ENCODE data around the gene PLCZ1. TPM values are rescaled to one million over a fixed set of nuclear protein-coding genes. Genes with fewer than 3 reads are reported as not detected.

The PLCZ1 gene
- total and polyA plus RNA-seq, 11 donors: 0.42 to 0.61 TPM; not detected in 9

DNA sequence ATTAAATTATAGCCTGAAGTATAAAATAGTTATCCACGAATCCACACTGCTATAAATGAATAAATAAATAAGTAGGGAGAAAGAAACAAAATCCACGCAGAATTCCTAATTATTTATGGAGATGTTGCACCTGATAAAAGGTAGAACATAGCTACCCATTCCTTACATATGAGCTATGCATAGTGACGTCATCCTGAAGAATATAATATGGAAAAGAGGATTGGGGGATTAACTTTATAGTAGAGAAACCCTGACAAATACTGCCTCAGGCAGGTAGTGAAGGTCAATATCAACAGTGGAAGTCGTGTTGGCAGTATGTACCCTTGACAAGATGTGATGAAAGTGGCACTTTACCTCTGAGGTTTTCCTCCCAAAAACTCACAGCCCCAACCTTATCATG lies 82.5 kb downstream of the PLCZ1 start:
- WGBS, 4 donors: 77 to 81% (median 79%) methylated on average over 4 of the region's 4 CpGs
- no peaks in the 10 kb centered on the region for H3K27me3 ChIP-seq
- H3K4me1 ChIP-seq: no peaks in the 10 kb centered on the region

DNA sequence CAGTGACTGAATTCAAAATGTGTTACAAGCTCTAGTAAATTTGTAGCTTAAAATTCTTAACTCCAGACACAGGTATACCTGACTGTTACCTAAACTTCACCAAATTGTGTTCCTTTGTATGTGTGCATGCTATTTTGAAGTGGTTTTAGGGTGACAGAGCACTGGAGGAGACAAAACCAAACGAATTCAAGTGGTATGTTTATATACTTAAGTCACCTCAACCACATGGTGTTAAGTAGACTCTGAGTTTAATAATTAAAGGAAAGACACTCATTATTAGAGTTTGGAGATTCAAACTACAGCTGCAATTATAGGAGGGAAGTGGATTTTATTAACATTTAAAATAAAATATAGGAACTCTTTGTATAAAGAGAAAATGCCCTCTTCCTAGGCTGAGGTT lies 84.3 kb downstream of the PLCZ1 start:
- WGBS, 4 donors: 49 to 68% (median 56%) methylated on average over 1 of the region's 1 CpG
- Histone ChIP-seq H3K4me3 (no peak overlapping the region), H3K36me3 (no peaks in the 10 kb centered on the region), H3K9me3 (peaks cover 0 to 16% (median 0%) of the 10 kb centered on the region in 12 donors), H3K4me1 (no peaks in the 10 kb centered on the region), H3K27ac (no peak overlapping the region), H3K27me3 (no peaks in the 10 kb centered on the region)
- TF ChIP-seq, protein P1, sequence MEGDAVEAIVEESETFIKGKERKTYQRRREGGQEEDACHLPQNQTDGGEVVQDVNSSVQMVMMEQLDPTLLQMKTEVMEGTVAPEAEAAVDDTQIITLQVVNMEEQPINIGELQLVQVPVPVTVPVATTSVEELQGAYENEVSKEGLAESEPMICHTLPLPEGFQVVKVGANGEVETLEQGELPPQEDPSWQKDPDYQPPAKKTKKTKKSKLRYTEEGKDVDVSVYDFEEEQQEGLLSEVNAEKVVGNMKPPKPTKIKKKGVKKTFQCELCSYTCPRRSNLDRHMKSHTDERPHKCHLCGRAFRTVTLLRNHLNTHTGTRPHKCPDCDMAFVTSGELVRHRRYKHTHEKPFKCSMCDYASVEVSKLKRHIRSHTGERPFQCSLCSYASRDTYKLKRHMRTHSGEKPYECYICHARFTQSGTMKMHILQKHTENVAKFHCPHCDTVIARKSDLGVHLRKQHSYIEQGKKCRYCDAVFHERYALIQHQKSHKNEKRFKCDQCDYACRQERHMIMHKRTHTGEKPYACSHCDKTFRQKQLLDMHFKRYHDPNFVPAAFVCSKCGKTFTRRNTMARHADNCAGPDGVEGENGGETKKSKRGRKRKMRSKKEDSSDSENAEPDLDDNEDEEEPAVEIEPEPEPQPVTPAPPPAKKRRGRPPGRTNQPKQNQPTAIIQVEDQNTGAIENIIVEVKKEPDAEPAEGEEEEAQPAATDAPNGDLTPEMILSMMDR (IDR thresholded peaks at IDR 0.05): no peak
- no peak for TF ChIP-seq POLR2A (IDR thresholded peaks at IDR 0.05)
- ATAC-seq: no peak
- no peak for DNase-seq
- intact Hi-C loops (cut with DNase I): no loop called here

More for the DNA sequence above, 82.5 kb downstream of the PLCZ1 start:
- H3K9me3 ChIP-seq: peaks cover 0 to 20% (median 3%) of the 10 kb centered on the region in 12 donors
- intact Hi-C loops (cut with DNase I): no loop called here
- H3K4me3 ChIP-seq: no peak overlapping the region
- DNase-seq (no peak), ATAC-seq (no peak)
- H3K36me3 ChIP-seq: no peaks in the 10 kb centered on the region
- no peak overlapping the region for H3K27ac ChIP-seq
- TF ChIP-seq, protein P1 (IDR thresholded peaks at IDR 0.05): no peak
- TF ChIP-seq POLR2A (IDR thresholded peaks at IDR 0.05): no peak

DNA sequence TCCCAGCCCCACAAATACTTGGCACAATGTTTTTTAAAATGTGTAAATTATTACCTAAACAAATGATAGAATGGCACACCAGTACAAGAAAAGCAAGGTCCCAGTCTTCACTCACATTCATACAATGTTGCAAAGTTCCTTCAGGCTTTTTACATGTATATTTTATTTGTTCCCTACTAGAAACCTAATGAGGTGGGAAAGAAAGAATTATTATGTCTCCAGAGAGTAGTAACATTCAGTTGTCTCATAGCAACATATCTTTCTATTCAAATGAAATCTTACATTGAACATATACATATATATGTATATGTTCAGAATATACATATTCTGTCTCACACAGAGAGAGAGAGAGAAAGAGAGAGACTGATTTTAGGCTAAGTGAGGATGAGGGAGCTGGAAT lies 85.2 kb downstream of the PLCZ1 start:
- no peak for TF ChIP-seq POLR2A (IDR thresholded peaks at IDR 0.05)
- TF ChIP-seq, protein P1 (IDR thresholded peaks at IDR 0.05): no peak
- intact Hi-C loops (cut with DNase I): no loop called here
- ATAC-seq: no peak
- H3K27me3 ChIP-seq: no peaks in the 10 kb centered on the region
- no peaks in the 10 kb centered on the region for H3K36me3 ChIP-seq
- H3K4me3 ChIP-seq: no peak overlapping the region
- peaks cover 0 to 8% (median 0%) of the 10 kb centered on the region in 12 donors for H3K9me3 ChIP-seq
- H3K27ac ChIP-seq: no peak overlapping the region
- no peaks in the 10 kb centered on the region for H3K4me1 ChIP-seq
- no peak for DNase-seq

DNA sequence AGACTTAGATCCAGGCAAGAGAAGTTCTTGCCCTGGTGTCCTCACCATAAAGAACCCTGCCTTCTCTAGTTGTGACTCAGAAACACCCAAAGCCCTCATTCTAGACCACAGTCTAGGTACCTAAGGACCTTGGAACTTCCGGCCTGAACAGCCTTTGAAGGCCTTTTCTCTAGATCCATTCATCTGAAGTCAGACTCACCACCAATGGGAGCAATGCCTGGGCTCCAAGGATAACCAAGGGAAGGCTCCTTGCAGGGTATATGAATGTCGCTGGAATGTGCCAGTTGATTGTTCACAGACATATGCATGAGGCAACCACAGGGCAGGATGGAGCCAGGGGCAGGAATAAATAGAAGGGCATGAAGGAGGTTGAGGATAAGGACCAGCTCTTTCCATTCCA lies 86.3 kb downstream of the PLCZ1 start:
- TF ChIP-seq POLR2A (IDR thresholded peaks at IDR 0.05): no peak
- TF ChIP-seq, protein P1 (IDR thresholded peaks at IDR 0.05): no peak
- Histone ChIP-seq H3K9me3 (no peaks in the 10 kb centered on the region), H3K4me3 (no peak overlapping the region), H3K27me3 (no peaks in the 10 kb centered on the region), H3K36me3 (no peaks in the 10 kb centered on the region), H3K4me1 (no peaks in the 10 kb centered on the region), H3K27ac (no peak overlapping the region)
- no peak for DNase-seq
- intact Hi-C loops (cut with DNase I): no loop called here
- ATAC-seq: no peak
- 73 to 84% (median 81%) methylated on average over 2 of the region's 2 CpGs for WGBS, 4 donors
